HCT116 (cell line): ENCODE measurements around the gene BMX. TPM values are rescaled to one million over a fixed set of nuclear protein-coding genes. Genes with fewer than 3 reads are reported as not detected.

ENCODE experiments used
- ATAC-seq: fragments of 200-7000 bp; cut with Tn5 transposase; 2 replicates; pipeline ENCODE4 v1.9.1; 2020; ENCODE audit warnings: mild to moderate bottlenecking, moderate library complexity
- BruUV-seq: library from RNA; stranded (reverse); fragments of 400-500 nt; replicated peaks from 2 replicates; lab custom pipeline; 2021; lab: Mats Ljungman, UMichigan
- CTCF ChIA-PET: fragments of 300-600 bp; sonication (Branson Sonifier 250); formaldehyde crosslinking; loops from one replicate; lab custom pipeline; 2021; ENCODE audit warnings: antibody characterized with exemption; lab: Charles Lee
- POLR2A ChIA-PET: fragments of 300-600, 350-600 bp; sonication (Branson Sonifier 250); formaldehyde crosslinking; loops from one replicate; lab custom pipeline; 2021; ENCODE audit warnings: antibody characterized with exemption; lab: Charles Lee
- RAD21 ChIA-PET, 2 experiments: fragments of 300-600 bp; sonication (Branson Sonifier 250); formaldehyde crosslinking; loops; one replicate each; lab custom pipeline; 2023; ENCODE audit warnings: low total read pairs in 2 of 2; ENCODE audit not compliant: uncharacterized antibody in 2 of 2, unreplicated experiment in 2 of 2, low non-redundant PET in 1 of 2; lab: Charles Lee
- DNase-seq: peaks from one replicate; pipeline ENCODE4 v3.0.0-alpha.2; 2010; ENCODE audit warnings: low read depth, low spot score
- H2AFZ ChIP-seq: fragments of 200-600 bp; shearing (Covaris generic), sonication (generic); 2 replicates; pipeline ENCODE4 v1.6.1; 2017; ENCODE audit warnings: low read depth, mixed run types, mixed read lengths, antibody characterized with exemption, low read length; ENCODE audit not compliant: poor library complexity, severe bottlenecking
- H3K27ac ChIP-seq: 2 replicates; pipeline ENCODE4 v1.5.1; 2012; ENCODE audit warnings: low read depth, low read length
- H3K27me3 ChIP-seq: fragments of 200-600 bp; sonication (generic); 2 replicates; pipeline ENCODE4 v1.6.1; 2016; ENCODE audit warnings: mixed run types, low read length, mixed read lengths; ENCODE audit not compliant: insufficient read depth
- H3K36me3 ChIP-seq, 2 experiments: fragments of 200-500 bp in 1 of 2; fragments of 200-600 bp in 1 of 2; sonication (Bioruptor generic) in 1 of 2; sonication (generic) in 1 of 2; 2 replicates each; pipeline versions ENCODE4 v1.5.1 to v1.6.1; 2014 to 2016; ENCODE audit warnings: low read length in 2 of 2, inconsistent platforms in 1 of 2, mixed read lengths in 1 of 2, mixed run types in 1 of 2; ENCODE audit not compliant: insufficient read depth in 2 of 2, control insufficient read depth in 1 of 2
- H3K4me1 ChIP-seq, 2 experiments: fragments of 200-600 bp in 1 of 2; sonication (generic) in 1 of 2; 2 replicates each; pipeline versions ENCODE4 v1.5.1 to v1.6.1; 2012 to 2017; ENCODE audit warnings: low read length in 2 of 2, inconsistent platforms in 1 of 2, mild to moderate bottlenecking in 1 of 2, mixed read lengths in 1 of 2, mixed run types in 1 of 2, moderate library complexity in 1 of 2; ENCODE audit not compliant: insufficient read depth in 2 of 2, control insufficient read depth in 1 of 2
- H3K4me2 ChIP-seq: fragments of 200-600 bp; sonication (generic); 2 replicates; pipeline ENCODE4 v1.6.1; 2017; ENCODE audit warnings: mixed run types, low read length, mixed read lengths
- H3K4me3 ChIP-seq, 2 experiments: fragments of 200-600 bp in 1 of 2; sonication (generic) in 1 of 2; replicated peaks in 1 of 2; 2 replicates each; pipeline ENCODE4 v1.5.1; 2011 to 2016; ENCODE audit warnings: low read length in 2 of 2, control low read depth in 1 of 2, low read depth in 1 of 2, mild to moderate bottlenecking in 1 of 2, mixed read lengths in 1 of 2, mixed run types in 1 of 2
- H3K79me2 ChIP-seq: fragments of 200-600 bp; sonication (generic); 2 replicates; pipeline ENCODE4 v1.6.1; 2017; ENCODE audit warnings: mild to moderate bottlenecking, mixed run types, low read length, moderate library complexity, mixed read lengths; ENCODE audit not compliant: insufficient read depth
- H3K9ac ChIP-seq: fragments of 200-600 bp; sonication (generic); 2 replicates; pipeline ENCODE4 v1.6.1; 2016; ENCODE audit warnings: low read length, mixed read lengths
- H3K9me2 ChIP-seq: fragments of 200-600 bp; sonication (generic), shearing (Covaris generic); 2 replicates; pipeline ENCODE4 v1.6.1; 2017; ENCODE audit warnings: mixed run types, mild to moderate bottlenecking, moderate library complexity; ENCODE audit not compliant: insufficient read depth
- H3K9me3 ChIP-seq, 2 experiments: fragments of 200-500 bp in 1 of 2; fragments of 200-600 bp in 1 of 2; sonication (Bioruptor generic) in 1 of 2; sonication (generic) in 1 of 2; 2 replicates each; pipeline ENCODE4 v1.6.1; 2014 to 2017; ENCODE audit warnings: low read length in 2 of 2, mixed read lengths in 2 of 2, inconsistent platforms in 1 of 2, low read depth in 1 of 2, mild to moderate bottlenecking in 1 of 2, mixed run types in 1 of 2, moderate library complexity in 1 of 2; ENCODE audit not compliant: control insufficient read depth in 1 of 2, insufficient read depth in 1 of 2
- H4K20me1 ChIP-seq: fragments of 200-600 bp; sonication (generic), shearing (Covaris generic); 2 replicates; pipeline ENCODE4 v1.6.1; 2017; ENCODE audit warnings: mixed run types, mild to moderate bottlenecking, moderate library complexity; ENCODE audit not compliant: insufficient read depth
- CBX3 ChIP-seq: IDR thresholded peaks from 2 replicates; pipeline ENCODE4 v1.6.1; 2012; ENCODE audit warnings: low read depth
- EZH2phosphoT487 ChIP-seq: fragments of 200-600 bp; IDR thresholded peaks from 2 replicates; pipeline ENCODE4 v1.6.1; 2018; ENCODE audit warnings: antibody characterized with exemption, borderline replicate concordance
- POLR2AphosphoS5 ChIP-seq: IDR thresholded peaks from 2 replicates; pipeline ENCODE4 v1.6.1; 2011; ENCODE audit warnings: mild to moderate bottlenecking, low read depth, low read length, moderate library complexity
- REST ChIP-seq: IDR thresholded peaks from 2 replicates; pipeline ENCODE4 v1.6.1; 2012; ENCODE audit warnings: low read depth
- SIN3A ChIP-seq: IDR thresholded peaks from 2 replicates; pipeline ENCODE4 v1.6.1; 2012; ENCODE audit warnings: low read depth
- SP1 ChIP-seq: IDR thresholded peaks from 2 replicates; pipeline ENCODE4 v1.6.1; 2012; ENCODE audit warnings: low read depth
- ZNF274 ChIP-seq: fragments of 200-500 bp; sonication (Bioruptor generic); IDR thresholded peaks from 2 replicates; pipeline ENCODE4 v1.6.1; 2014; ENCODE audit warnings: mild to moderate bottlenecking, low read depth, low read length, inconsistent platforms
- intact Hi-C: fragments of 100-400 bp; cut with micrococcal nuclease; formaldehyde crosslinking; loops from 2 replicates; pipeline ENCODE4 v1.10.0; 2022
- total RNA-seq: library from RNA; stranded (reverse); gene quantifications from one replicate; pipeline ENCODE4 v1.2.1, GENCODE V29; 2021; ENCODE audit not compliant: unreplicated experiment

BMX gene
- total RNA-seq, 1 experiment from 2014 or later = not detected

- DNase-seq (no peak), ATAC-seq (no peak)
- Histone ChIP-seq H3K9ac (no peak overlapping the region), H4K20me1 (no peaks in the 10 kb centered on the region), H3K4me2 (no peak overlapping the region), H3K9me3 (no peaks in the 10 kb centered on the region), H3K36me3 (no peaks in the 10 kb centered on the region), H3K4me1 (no peaks in the 10 kb centered on the region), H3K27ac (no peak overlapping the region), H3K9me2 (no peaks in the 10 kb centered on the region), H2AFZ (no peak overlapping the region), H3K4me3 (no peak overlapping the region), H3K79me2 (no peaks in the 10 kb centered on the region), H3K27me3 (no peaks in the 10 kb centered on the region)
- no peak for TF ChIP-seq SP1
- ChIA-PET POLR2A (no interaction called here), CTCF (no interaction called here), RAD21 (no interaction called here)
- intact Hi-C loops = no loop called here
- BruUV-seq = no TSS peak
Measured at GRCh38 chrX:15524417-15524816, 23.8 kb downstream of the BMX start.

GRCh38 chrX:15525664-15526416, 25.2 kb downstream of the BMX start:
- H3K4me1 ChIP-seq = no peaks in the 10 kb centered on the region
- DNase-seq = no peak
- no peak overlapping the region for H3K27ac ChIP-seq
- H3K36me3 ChIP-seq = no peaks in the 10 kb centered on the region
- H3K9me3 ChIP-seq = no peaks in the 10 kb centered on the region
- no peaks in the 10 kb centered on the region for H3K27me3 ChIP-seq
- H4K20me1 ChIP-seq = no peaks in the 10 kb centered on the region
- no peak overlapping the region for H2AFZ ChIP-seq
- H3K9ac ChIP-seq = no peak overlapping the region
- H3K4me2 ChIP-seq = no peak overlapping the region
- H3K9me2 ChIP-seq = no peaks in the 10 kb centered on the region
- intact Hi-C loops = no loop called here
- no peak for ATAC-seq
- ChIA-PET POLR2A (no interaction called here), CTCF (no interaction called here), RAD21 (no interaction called here)
- no peak overlapping the region for H3K4me3 ChIP-seq
- TF ChIP-seq CBX3 (no peak), EZH2phosphoT487 (no peak), ZNF274 (no peak), SIN3A (no peak), REST (no peak), POLR2AphosphoS5 (no peak)
- no TSS peak for BruUV-seq
- H3K79me2 ChIP-seq = no peaks in the 10 kb centered on the region
